ENCODE results near the gene KCNH1. TPM values are rescaled to one million over a fixed set of nuclear protein-coding genes. Genes with fewer than 3 reads are reported as not detected.

KCNH1 gene
- total RNA-seq, 1 experiment from 2014 or later, result 0.17 TPM

GRCh38 chr1:211018690-211019089 lies 115.3 kb downstream of the KCNH1 start:
- H3K27ac Mint-ChIP-seq, result no peak overlapping the region
- H3K27me3 Mint-ChIP-seq (ENCODE audit: low read depth), result no peaks in the 10 kb centered on the region; the same call in 1 of the 2 replicates
- peaks cover 7% of the 10 kb centered on the region; the same call in 1 of the 2 replicates for H3K9me3 Mint-ChIP-seq
- no peaks in the 10 kb centered on the region for H3K4me1 Mint-ChIP-seq
- no peaks in the 10 kb centered on the region for H3K36me3 Mint-ChIP-seq
- no peak overlapping the region for H3K4me3 Mint-ChIP-seq
- ChIA-PET CTCF (no interaction called here), POLR2A (no interaction called here)
- ATAC-seq (no peak), DNase-seq (ENCODE audit: low spot score) (no peak)
- no peak for TF ChIP-seq ZNF671 (CRISPR knock-in tag; IDR thresholded peaks at IDR 0.05)
- TF ChIP-seq MXD4 (CRISPR knock-in tag; IDR thresholded peaks at IDR 0.05; ENCODE audit: borderline replicate concordance), result no peak
- TF ChIP-seq CBFB (CRISPR knock-in tag; IDR thresholded peaks at IDR 0.05; ENCODE audit: low read depth), result no peak
- no peak for TF ChIP-seq ZNF121 (CRISPR knock-in tag; IDR thresholded peaks at IDR 0.05)
- TF ChIP-seq RELA (CRISPR knock-in tag; IDR thresholded peaks at IDR 0.05; ENCODE audit: borderline replicate concordance), result no peak
- no peak for TF ChIP-seq SMAD3 (CRISPR knock-in tag; IDR thresholded peaks at IDR 0.05; ENCODE audit: borderline replicate concordance)

GRCh38 chr1:211017075-211017718 lies 116.8 kb downstream of the KCNH1 start:
- DNase-seq (ENCODE audit: low spot score) (no peak), ATAC-seq (no peak)
- H3K27me3 Mint-ChIP-seq (ENCODE audit: low read depth), result no peaks in the 10 kb centered on the region; the same call in 1 of the 2 replicates
- H3K4me3 Mint-ChIP-seq, result no peak overlapping the region
- H3K4me1 Mint-ChIP-seq, result no peaks in the 10 kb centered on the region
- CTCF ChIA-PET, result interaction anchor here (0.7 kb wide), 1 partner anchor 117 kb away, joined by 3 read pairs; the partner anchor contains the start of gene KCNH1
- H3K9me3 Mint-ChIP-seq, result peaks cover 7% of the 10 kb centered on the region; the same call in 1 of the 2 replicates
- POLR2A ChIA-PET, result interaction anchor here (0.6 kb wide), 1 partner anchor 12 kb away, joined by 8 read pairs; no protein-coding TSS in a partner anchor
- TF ChIP-seq MLX (CRISPR knock-in tag; IDR thresholded peaks at IDR 0.05) (no peak), NR2C2 (CRISPR knock-in tag; IDR thresholded peaks at IDR 0.05) (no peak), IRF1 (CRISPR knock-in tag; IDR thresholded peaks at IDR 0.05) (no peak), NR3C1 (CRISPR knock-in tag; conservative IDR thresholded peaks at IDR 0.05; ENCODE audit: low read depth) (no peak), EMX1 (CRISPR knock-in tag; IDR thresholded peaks at IDR 0.05) (no peak), JAZF1 (CRISPR knock-in tag; IDR thresholded peaks at IDR 0.05) (no peak), SOX15 (CRISPR knock-in tag; IDR thresholded peaks at IDR 0.05) (no peak), NFATC4 (CRISPR knock-in tag; IDR thresholded peaks at IDR 0.05) (no peak), JUN (CRISPR knock-in tag; IDR thresholded peaks at IDR 0.05) (no peak), ELF4 (CRISPR knock-in tag; IDR thresholded peaks at IDR 0.05; ENCODE audit: low read depth) (no peak)
- no peak overlapping the region for H3K27ac Mint-ChIP-seq
- H3K36me3 Mint-ChIP-seq, result no peaks in the 10 kb centered on the region

DNA sequence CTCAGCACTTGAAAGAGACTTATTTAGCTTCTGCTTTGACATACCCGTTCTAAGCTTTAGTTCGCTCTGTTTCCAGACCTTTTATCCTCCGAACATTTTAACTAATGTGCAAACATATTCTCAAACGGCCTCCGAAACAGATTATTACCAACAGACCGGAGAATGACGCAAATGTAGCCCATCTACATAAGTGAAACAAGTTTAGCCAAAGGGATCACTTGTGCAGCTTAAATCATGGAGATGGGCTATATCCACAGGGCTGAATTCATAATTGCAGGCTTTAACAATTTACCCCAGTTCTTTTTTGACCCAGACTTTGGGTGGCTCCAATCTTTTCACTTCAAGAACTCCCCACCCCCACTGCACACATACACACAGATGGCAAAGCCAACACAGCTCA lies 119.7 kb downstream of the KCNH1 start:
- ChIA-PET CTCF (interaction anchor here (0.9 kb wide), 1 partner anchor 120 kb away, joined by 5 read pairs; the partner anchor contains the start of gene KCNH1), POLR2A (no interaction called here)
- Mint-ChIP-seq H3K27ac (no peak overlapping the region), H3K4me3 (no peak overlapping the region), H3K36me3 (no peaks in the 10 kb centered on the region), H3K9me3 (peaks cover 7% of the 10 kb centered on the region; the same call in 1 of the 2 replicates), H3K27me3 (ENCODE audit: low read depth) (no peaks in the 10 kb centered on the region; the same call in 1 of the 2 replicates), H3K4me1 (no peaks in the 10 kb centered on the region)
- no peak for DNase-seq (ENCODE audit: low spot score)
- ATAC-seq, result no peak
- TF ChIP-seq ESRRA (CRISPR knock-in tag; IDR thresholded peaks at IDR 0.05; ENCODE audit: borderline replicate concordance), result no peak

- Mint-ChIP-seq H3K4me1 (no peaks in the 10 kb centered on the region), H3K36me3 (no peaks in the 10 kb centered on the region), H3K9me3 (peaks cover 5% of the 10 kb centered on the region; the same call in 1 of the 2 replicates), H3K4me3 (no peak overlapping the region), H3K27me3 (ENCODE audit: low read depth) (no peaks in the 10 kb centered on the region; the same call in 1 of the 2 replicates), H3K27ac (no peak overlapping the region)
- ChIA-PET CTCF (interaction anchor here (0.9 kb wide), 1 partner anchor 120 kb away, joined by 5 read pairs; the partner anchor contains the start of gene KCNH1), POLR2A (no interaction called here)
- no peak for DNase-seq (ENCODE audit: low spot score)
- no peak for ATAC-seq
- no peak for TF ChIP-seq ZMAT4 (CRISPR knock-in tag; IDR thresholded peaks at IDR 0.05)
- no peak for TF ChIP-seq PRRX2 (CRISPR knock-in tag; IDR thresholded peaks at IDR 0.05)
- TF ChIP-seq, protein P1, sequence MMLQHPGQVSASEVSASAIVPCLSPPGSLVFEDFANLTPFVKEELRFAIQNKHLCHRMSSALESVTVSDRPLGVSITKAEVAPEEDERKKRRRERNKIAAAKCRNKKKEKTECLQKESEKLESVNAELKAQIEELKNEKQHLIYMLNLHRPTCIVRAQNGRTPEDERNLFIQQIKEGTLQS (CRISPR knock-in tag; conservative IDR thresholded peaks at IDR 0.05), result no peak
- no peak for TF ChIP-seq IRF2 (CRISPR knock-in tag; IDR thresholded peaks at IDR 0.05; ENCODE audit: borderline replicate concordance, low read depth)
- no peak for TF ChIP-seq NR2C2 (CRISPR knock-in tag; IDR thresholded peaks at IDR 0.05)
- TF ChIP-seq, protein P2, sequence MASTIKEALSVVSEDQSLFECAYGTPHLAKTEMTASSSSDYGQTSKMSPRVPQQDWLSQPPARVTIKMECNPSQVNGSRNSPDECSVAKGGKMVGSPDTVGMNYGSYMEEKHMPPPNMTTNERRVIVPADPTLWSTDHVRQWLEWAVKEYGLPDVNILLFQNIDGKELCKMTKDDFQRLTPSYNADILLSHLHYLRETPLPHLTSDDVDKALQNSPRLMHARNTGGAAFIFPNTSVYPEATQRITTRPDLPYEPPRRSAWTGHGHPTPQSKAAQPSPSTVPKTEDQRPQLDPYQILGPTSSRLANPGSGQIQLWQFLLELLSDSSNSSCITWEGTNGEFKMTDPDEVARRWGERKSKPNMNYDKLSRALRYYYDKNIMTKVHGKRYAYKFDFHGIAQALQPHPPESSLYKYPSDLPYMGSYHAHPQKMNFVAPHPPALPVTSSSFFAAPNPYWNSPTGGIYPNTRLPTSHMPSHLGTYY (CRISPR knock-in tag; IDR thresholded peaks at IDR 0.05), result no peak
- no peak for TF ChIP-seq ZNF423 (CRISPR knock-in tag; IDR thresholded peaks at IDR 0.05)
- TF ChIP-seq, protein P3, sequence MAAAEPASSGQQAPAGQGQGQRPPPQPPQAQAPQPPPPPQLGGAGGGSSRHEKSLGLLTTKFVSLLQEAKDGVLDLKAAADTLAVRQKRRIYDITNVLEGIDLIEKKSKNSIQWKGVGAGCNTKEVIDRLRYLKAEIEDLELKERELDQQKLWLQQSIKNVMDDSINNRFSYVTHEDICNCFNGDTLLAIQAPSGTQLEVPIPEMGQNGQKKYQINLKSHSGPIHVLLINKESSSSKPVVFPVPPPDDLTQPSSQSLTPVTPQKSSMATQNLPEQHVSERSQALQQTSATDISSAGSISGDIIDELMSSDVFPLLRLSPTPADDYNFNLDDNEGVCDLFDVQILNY (CRISPR knock-in tag; IDR thresholded peaks at IDR 0.05), result no peak
Measured at GRCh38 chr1:211013346-211014240, 120.4 kb downstream of the KCNH1 start.
